ENCODE data around the gene JMJD7. TPM values are rescaled to one million over a fixed set of nuclear protein-coding genes. Genes with fewer than 3 reads are reported as not detected.

The JMJD7 gene
- total RNA-seq, 1 experiment from 2014 or later: 13.2 TPM

GRCh38 chr15:41804916-41805666 is 22.8 kb upstream of the JMJD7 start:
- Histone ChIP-seq H3K36me3 (ENCODE audit: control insufficient read depth, insufficient read depth, low read length) (no peaks in the 10 kb centered on the region), H3K27me3 (ENCODE audit: control insufficient read depth, insufficient read depth, low read length) (no peaks in the 10 kb centered on the region), H3K27ac (ENCODE audit: low read length) (no peak overlapping the region), H3K4me1 (ENCODE audit: control insufficient read depth, insufficient read depth, low read length) (no peaks in the 10 kb centered on the region; the same call in 1 of the 2 replicates), H3K4me3 (ENCODE audit: low read depth in 2 of 2, low read length in 2 of 2) (no peak overlapping the region), H3K9me3 (ENCODE audit: control insufficient read depth, insufficient read depth, low read depth, low read length) (no peaks in the 10 kb centered on the region)
- DNase-seq (ENCODE audit: low read depth, low spot score) (no peak), ATAC-seq (no peak)
- ChIA-PET POLR2A (no interaction called here), CTCF (no interaction called here)
- no TSS peak for BruUV-seq (replicated peaks)
- intact Hi-C loops (cut with micrococcal nuclease; ENCODE audit: unreplicated experiment): no loop called here
- TF ChIP-seq SIN3A (IDR thresholded peaks at IDR 0.05; ENCODE audit: borderline replicate concordance, insufficient read depth, low read depth, low read length) (no peak), TCF7L2 (IDR thresholded peaks at IDR 0.05; ENCODE audit: low read depth, low read length) (no peak), POLR2AphosphoS5 (IDR thresholded peaks at IDR 0.05; ENCODE audit: low read depth, low read length) (no peak), CTCF (IDR thresholded peaks at IDR 0.05) (no peak)
- TF ChIP-seq, protein P1, sequence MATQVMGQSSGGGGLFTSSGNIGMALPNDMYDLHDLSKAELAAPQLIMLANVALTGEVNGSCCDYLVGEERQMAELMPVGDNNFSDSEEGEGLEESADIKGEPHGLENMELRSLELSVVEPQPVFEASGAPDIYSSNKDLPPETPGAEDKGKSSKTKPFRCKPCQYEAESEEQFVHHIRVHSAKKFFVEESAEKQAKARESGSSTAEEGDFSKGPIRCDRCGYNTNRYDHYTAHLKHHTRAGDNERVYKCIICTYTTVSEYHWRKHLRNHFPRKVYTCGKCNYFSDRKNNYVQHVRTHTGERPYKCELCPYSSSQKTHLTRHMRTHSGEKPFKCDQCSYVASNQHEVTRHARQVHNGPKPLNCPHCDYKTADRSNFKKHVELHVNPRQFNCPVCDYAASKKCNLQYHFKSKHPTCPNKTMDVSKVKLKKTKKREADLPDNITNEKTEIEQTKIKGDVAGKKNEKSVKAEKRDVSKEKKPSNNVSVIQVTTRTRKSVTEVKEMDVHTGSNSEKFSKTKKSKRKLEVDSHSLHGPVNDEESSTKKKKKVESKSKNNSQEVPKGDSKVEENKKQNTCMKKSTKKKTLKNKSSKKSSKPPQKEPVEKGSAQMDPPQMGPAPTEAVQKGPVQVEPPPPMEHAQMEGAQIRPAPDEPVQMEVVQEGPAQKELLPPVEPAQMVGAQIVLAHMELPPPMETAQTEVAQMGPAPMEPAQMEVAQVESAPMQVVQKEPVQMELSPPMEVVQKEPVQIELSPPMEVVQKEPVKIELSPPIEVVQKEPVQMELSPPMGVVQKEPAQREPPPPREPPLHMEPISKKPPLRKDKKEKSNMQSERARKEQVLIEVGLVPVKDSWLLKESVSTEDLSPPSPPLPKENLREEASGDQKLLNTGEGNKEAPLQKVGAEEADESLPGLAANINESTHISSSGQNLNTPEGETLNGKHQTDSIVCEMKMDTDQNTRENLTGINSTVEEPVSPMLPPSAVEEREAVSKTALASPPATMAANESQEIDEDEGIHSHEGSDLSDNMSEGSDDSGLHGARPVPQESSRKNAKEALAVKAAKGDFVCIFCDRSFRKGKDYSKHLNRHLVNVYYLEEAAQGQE (IDR thresholded peaks at IDR 0.05; ENCODE audit: insufficient read depth in 1 of 2, low read depth in 2 of 2, low read length in 1 of 2): no peak
- in situ Hi-C loops (cut with HindIII; ENCODE audit: low pct_unique_long_range_greater_than_20kb, low sequenced_read_pairs): no loop called here

- no TSS peak for BruUV-seq (replicated peaks)
- intact Hi-C loops (cut with micrococcal nuclease; ENCODE audit: unreplicated experiment): no loop called here
- in situ Hi-C loops (cut with HindIII; ENCODE audit: low pct_unique_long_range_greater_than_20kb, low sequenced_read_pairs): no loop called here
- POLR2A ChIA-PET: interaction anchor here (0.6 kb wide), 1 partner anchor 182 kb away, joined by 6 read pairs; no protein-coding TSS in a partner anchor
- DNase-seq (ENCODE audit: low read depth, low spot score): no peak
- TF ChIP-seq CTCF (IDR thresholded peaks at IDR 0.05) (no peak), TCF7L2 (IDR thresholded peaks at IDR 0.05; ENCODE audit: low read depth, low read length) (no peak), SIN3A (IDR thresholded peaks at IDR 0.05; ENCODE audit: borderline replicate concordance, insufficient read depth, low read depth, low read length) (no peak), POLR2AphosphoS5 (IDR thresholded peaks at IDR 0.05; ENCODE audit: low read depth, low read length) (no peak)
- TF ChIP-seq, protein P1 (IDR thresholded peaks at IDR 0.05; ENCODE audit: insufficient read depth in 1 of 2, low read depth in 2 of 2, low read length in 1 of 2): no peak
- Histone ChIP-seq H3K9me3 (ENCODE audit: control insufficient read depth, insufficient read depth, low read depth, low read length) (no peaks in the 10 kb centered on the region), H3K27me3 (ENCODE audit: control insufficient read depth, insufficient read depth, low read length) (no peaks in the 10 kb centered on the region), H3K36me3 (ENCODE audit: control insufficient read depth, insufficient read depth, low read length) (no peaks in the 10 kb centered on the region), H3K4me3 (ENCODE audit: low read depth in 2 of 2, low read length in 2 of 2) (no peak overlapping the region), H3K4me1 (ENCODE audit: control insufficient read depth, insufficient read depth, low read length) (no peaks in the 10 kb centered on the region; the same call in 1 of the 2 replicates), H3K27ac (ENCODE audit: low read length) (no peak overlapping the region)
- CTCF ChIA-PET: no interaction called here
- no peak for ATAC-seq
These were observed 22.2 kb upstream of the JMJD7 start for GRCh38 chr15:41805711-41806110.
